HCEC 1CT (cell line): Measurements from ENCODE around the gene MARCHF3.
"Not testable (repeated sequence)": the region's sequence is repeated elsewhere in the genome, so short reads cannot be mapped to it uniquely, and the experiment has no call there.

Experiments used
- DNase-seq: peaks from one replicate; pipeline ENCODE4 v3.0.0-alpha.2; 2017

Gene MARCHF3

DNA sequence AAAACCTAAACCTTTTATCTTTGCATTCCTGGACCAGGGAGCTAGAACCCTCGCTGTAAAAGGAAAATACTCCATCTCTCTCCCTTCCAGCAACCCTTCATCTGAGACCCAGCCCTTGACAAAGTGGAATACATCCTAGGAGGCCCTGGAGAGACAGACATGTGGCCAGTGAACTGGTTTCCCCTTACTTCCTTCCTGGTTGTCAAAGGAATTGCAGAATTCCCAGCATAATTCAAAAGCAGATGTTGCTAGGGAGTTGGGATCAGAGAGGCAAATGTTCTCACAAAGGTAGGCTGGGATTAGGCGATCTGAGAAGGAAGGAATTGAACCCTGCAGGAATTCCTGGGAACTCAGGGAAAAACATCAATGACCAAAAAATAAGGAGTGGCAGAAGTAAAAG lies 80.9 kb downstream of the MARCHF3 start:
- no peak for DNase-seq

DNA sequence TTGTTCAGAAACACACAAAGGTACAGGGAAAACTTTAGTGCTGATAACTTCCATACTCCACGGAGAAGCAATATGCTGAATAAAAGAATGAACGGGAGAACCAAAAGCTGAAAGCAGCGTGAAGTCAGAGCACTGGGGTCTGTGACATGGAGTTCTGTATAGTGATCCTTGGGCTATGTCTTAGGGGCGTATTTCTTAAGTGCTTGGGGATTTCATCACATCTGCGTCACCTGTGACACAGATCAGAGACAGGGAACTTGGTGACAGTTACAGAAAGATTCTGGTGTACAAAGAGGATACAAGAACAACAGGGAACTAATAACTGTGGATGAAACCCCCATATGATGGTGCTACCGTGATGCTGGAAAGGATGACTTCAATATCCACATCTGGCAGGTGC lies 81.9 kb downstream of the MARCHF3 start:
- DNase-seq = no peak

GRCh38 chr5:126948011-126948355 lies 82.4 kb downstream of the MARCHF3 start:
- no peak for DNase-seq

DNA sequence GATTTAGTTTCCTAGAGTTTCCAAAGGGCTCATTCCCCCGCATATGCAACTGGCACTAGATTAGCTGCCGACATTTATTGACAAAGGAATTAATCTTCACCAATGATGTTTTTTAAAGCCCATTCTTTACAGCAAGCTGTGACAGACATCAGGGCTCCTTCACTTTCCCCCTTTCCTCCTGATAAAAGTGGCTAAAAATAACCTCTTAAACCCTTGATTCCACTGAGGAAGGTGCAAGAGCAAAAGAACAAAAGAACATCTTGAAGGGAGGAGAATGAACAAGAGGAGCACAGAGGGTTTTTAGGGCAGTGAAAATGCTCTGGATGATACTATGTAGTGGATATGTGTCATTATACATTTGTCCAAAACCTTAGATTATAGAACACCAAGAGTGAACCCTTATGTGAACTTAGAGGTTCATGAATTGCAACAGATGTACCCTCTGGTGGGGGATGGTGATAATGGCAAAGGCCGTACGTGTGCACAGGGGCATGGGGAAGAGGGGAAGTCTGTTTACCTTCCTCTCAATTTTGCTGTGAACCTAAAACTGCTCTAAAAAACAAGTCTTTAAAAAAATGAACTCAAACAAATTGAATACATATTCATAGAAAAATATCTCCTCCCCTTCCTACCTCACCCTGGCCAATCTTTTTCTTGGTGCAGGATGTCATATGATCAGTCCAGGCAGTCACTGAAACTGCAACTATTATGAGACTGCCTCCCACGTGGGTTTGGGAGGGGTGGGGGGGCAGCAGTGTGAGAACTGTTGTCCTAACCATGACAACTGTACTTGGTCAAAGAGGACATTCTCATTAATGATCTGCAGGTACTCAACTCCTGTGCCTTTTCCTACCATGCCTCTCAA lies 83.0 kb downstream of the MARCHF3 start:
- no peak for DNase-seq

- DNase-seq = not testable (repeated sequence)
These were observed 87.5 kb downstream of the MARCHF3 start for GRCh38 chr5:126942908-126943307.

GRCh38 chr5:126941403-126941802 lies 89.0 kb downstream of the MARCHF3 start:
- no peak for DNase-seq

GRCh38 chr5:126939887-126940286 lies 90.5 kb downstream of the MARCHF3 start:
- DNase-seq = peak; percentile 15

DNA sequence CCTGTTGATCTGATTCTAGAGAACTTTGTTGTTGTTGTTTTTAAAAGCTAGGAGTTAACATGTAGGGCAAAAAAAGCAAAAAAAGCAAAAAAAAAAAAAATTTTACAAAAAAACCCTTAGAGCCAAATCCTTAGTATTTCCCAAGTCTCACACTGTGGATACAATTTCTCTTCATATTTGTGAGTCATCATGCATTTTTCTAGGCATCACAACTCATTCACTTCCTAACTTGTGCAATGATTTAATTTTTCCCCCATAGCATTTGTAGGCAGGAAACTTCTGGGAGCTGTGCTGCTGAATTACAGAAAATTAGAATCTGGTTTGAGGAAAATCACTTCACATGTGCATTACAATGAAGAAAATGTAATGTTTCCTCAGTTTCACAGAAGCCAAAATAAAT lies 91.9 kb downstream of the MARCHF3 start:
- peak; percentile 91 for DNase-seq

DNA sequence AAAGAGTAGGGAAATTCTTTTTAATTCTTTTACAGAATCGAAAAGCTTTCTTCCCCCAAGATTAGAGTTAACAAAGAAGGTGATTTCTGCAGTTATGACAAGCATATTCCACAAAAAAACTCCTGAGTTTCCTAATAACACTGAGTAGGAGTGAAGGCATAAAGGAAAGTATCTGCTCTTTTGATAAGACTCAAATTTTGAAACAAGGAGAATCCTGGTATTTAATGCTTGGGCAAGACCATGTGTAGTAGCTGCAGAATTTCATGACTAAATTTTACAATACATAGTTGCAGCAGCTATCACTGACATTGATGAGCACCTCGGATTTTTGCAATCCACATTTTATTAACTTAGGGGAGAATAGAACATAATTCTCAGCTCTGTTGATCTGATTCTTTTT lies 92.6 kb downstream of the MARCHF3 start:
- DNase-seq = peak; percentile 45

DNA sequence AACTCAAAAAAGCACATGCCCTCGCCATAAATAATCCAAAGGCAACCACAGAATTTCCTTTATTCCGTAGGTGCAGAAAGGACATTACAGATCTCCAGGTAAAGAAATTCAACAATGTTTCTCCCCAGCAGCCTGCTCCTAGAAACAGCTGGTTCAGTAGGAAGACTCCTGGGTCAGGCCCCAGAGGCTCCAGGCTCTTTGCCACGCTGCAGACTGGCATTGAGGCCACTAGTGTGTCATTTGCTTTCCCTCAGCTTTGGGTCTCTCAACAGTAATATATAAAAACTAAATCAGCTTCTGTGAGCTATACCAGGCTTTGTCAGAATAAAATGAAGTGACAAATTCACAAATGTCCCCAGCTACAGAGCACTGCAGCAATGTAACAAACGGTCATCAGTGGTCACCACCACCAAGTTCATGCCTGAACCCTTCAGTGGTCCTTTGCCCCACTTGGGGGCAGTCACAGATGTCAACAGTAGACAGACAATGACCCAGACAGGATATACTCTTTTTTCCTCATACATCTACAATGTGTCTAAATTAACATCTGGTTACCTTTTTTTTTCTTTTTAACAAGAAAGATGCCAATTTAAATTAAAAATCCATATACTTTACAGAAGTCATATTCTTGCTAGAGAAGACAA lies 93.5 kb downstream of the MARCHF3 start:
- no peak for DNase-seq

- DNase-seq = no peak
These were observed 98.2 kb downstream of the MARCHF3 start for GRCh38 chr5:126931963-126932660.

DNA sequence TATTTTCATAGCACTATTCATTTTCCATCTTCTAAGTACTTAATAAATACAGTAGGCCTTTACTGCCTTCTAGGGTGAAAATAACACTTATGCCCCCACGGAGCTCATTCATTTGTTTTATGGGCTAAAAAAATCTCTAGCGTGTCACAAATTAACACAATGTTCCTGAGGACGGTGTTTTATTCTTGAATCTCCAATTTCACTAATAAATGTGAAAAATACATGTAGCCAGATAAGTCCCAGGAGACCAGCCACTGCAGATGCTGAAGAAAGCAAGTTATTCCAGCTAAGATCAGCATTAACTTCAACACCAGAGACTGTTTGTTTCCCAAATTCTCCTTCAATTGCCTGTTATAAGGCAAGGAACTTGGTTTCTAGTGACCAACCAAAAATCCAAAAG lies 102.3 kb downstream of the MARCHF3 start:
- DNase-seq = no peak

GRCh38 chr5:126927429-126927828 lies 102.9 kb downstream of the MARCHF3 start:
- DNase-seq = no peak

DNA sequence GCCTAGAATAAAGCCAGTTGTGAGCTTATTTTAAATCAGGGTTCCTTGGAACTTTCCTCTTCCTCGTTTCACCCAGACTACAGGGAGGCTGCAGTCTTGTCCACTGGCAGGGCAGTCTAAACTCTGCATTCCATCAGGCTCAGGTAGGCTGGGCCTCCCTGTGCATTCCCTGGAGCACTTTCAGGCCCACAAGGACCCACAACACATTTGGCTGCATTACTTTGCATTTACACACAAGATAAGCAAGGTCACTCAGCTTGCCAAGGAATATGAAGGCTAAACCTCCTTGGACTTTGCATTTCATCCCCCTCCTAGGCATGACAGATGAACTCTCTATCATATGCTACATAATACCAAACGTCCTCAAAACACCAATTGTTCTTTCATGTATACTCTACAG lies 104.2 kb downstream of the MARCHF3 start:
- no peak for DNase-seq

DNA sequence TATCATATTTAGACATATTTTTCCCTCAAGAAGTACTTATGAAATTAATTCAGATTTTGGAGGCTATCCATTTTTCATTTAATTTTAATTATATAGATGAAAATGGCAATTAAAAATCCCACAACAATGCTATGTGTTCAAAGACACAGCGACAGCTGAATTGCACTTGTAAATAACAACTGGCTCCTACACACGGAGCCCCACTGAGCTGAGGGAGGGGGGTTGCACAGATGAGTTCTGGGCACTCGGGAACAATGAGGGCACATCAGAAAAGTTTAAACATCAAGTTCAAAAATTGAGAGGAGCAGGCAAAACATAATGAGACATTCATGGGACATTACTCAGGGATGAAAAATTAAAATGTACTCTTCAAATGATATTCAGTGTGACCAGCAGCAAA lies 104.9 kb downstream of the MARCHF3 start:
- no peak for DNase-seq

GRCh38 chr5:126924331-126925033 lies 105.9 kb downstream of the MARCHF3 start:
- DNase-seq = no peak

- no peak for DNase-seq
These were observed 108.9 kb downstream of the MARCHF3 start for GRCh38 chr5:126921241-126922091.

GRCh38 chr5:126920291-126920690 lies 110.1 kb downstream of the MARCHF3 start:
- no peak for DNase-seq

GRCh38 chr5:126919566-126919965 lies 110.8 kb downstream of the MARCHF3 start:
- DNase-seq = no peak

- peak; percentile 13 for DNase-seq
These were observed 111.8 kb downstream of the MARCHF3 start for GRCh38 chr5:126918615-126918957.

DNA sequence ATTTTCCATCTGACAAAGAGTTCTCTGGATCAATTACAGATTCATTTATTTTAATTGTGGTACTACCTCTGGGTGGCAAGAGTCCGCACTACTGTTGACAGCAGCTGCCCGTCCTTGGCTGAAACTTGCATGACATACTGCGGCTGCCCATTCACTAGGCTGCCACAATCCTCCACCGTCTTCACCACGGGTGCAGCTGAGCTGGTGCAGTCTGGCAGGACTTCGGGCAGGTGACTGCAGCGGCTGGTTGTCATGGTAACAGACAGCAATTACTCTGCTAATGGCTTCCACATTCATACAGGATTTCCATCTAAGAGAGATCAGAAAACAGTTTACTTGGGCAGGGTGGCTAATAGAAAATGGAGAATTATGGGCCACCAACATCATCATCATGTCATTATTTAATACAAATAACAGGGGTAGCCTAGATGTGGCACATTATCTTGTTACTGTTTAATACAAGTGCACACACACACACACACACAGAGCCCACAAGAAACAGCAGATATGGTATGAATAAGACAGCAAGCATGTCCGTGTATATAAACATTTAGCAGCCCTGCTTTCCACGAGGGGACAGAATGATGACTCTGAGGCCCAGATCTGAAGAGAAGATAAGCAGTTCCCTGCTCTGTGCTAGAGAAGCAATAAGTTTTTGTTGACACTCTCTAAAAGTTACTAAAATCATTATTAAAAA lies 112.3 kb downstream of the MARCHF3 start:
- peak; percentile 41 for DNase-seq

GRCh38 chr5:126915496-126915895 lies 114.9 kb downstream of the MARCHF3 start:
- DNase-seq = no peak
